NCI-H69 (cell line): Measurements from ENCODE around the gene NPEPL1.

Experiments used
- DNase-seq: peaks from one replicate; lab custom pipeline; 2025; lab: John Stamatoyannopoulos, UW

The NPEPL1 gene

DNA sequence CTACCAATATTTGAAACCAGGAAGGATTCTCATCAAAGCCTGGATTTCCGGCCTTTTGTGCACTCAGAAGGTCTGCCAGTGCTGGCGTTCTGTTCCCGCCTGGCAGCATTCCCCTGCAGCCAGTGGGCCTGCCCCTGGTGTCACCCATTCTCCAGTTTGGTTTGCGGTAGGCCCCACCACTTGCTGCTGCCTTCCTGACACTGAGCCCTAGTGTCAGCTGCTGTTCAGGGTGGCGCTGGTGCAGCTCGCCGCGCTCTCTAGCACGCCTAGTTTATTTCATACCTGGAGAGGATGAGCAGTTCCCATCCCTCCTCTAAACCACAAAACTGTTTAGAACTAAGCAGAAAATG is 9.5 kb downstream of the NPEPL1 start:
- no peak for DNase-seq

DNA sequence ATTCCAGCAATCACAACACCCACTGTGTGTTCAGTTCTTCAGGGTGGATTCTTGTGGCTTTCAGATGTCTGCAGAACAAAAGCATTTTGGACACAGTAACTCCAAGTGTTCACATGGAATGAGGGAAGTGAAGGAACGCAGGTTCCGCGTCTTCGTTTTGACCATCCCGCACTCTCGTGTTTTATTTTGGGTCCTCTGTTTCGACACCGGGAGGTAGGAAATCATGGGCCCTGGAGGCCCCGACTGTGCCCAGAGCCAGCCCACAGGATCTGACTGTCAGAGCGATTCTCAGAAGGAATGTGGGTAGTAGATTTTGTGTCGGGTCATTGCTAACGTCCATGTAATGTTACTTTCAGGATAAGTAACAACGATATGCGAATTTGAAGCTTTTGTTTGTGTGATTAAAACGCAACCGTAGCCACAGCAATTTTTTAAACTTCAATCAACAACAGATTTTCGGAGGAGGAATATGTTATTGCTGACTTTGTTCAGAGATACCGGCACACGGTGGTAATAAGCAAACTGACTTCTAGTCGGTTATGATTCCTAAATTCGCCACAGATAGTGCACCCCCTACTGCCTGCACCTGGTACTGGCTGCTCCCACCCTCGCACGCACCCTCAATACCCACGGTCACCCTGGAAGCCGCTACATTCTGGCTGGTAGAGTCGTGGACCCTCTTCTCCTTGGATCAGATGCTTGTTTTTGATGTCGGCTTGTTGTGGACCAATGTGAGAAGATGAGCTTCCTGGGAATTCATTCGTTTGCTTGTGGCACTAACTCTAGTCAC is 10.5 kb downstream of the NPEPL1 start:
- no peak for DNase-seq

DNA sequence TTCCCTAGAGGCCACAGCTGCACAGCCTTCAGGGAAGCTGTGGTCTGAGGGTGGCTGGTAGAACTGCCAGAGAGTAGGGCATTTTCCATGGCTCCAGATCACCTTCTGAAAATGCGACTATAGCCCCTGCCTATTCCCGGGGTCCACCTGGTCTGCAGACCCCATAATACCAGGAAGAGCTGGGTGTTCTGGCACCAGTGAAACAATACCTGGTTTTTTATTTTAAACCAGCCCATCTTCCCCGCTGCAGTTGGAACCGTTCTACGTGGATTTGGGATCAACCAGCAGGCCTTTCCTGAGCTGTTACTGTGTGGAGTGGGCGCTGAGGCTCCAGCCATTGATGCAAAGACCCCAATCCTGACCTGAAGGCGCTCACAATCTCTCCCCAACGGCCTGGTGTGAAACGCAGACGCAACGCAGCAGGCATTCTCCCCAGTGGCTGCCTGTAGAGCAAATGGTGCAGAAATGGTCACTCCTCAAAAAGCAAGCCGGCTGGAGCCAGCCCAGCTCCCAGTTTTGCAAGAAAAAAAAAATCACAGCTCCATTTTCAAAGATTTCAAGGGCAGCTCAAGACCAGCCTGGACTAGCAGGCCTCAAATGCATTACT is 11.3 kb downstream of the NPEPL1 start:
- DNase-seq = no peak

DNA sequence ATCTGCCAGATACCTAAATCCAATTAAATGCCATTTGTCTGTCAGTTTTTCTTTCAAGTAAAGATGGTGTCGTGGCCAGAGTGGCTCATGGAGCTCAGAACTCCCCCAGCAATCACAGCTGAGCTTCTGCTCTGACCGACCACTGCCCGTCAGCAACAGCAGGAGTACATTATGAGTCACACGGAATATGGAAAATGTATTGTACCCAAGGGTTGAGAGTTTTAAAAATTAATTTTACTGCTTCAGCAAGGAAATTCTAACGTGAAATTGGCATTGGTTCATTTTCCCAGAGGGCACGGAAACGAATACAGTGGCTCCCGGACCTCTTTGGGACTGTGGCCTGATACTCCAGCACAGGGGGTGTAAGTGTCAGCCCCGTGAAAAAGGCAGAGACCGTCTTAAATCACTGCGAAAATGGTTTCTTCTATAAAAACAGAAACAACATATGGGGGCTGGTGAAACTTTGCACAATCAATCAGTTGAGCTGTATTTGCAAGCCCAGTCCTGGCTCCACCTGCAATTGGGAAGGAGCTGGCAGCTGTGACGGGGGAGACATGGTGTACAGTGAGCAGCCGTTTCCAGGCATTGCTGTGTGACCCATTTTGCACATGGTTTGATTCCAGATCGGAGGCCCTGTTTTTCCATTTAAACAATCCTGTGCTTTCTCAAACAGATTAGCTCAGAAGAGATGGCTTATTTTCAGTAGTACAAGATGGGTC is 12.8 kb downstream of the NPEPL1 start:
- DNase-seq = no peak

DNA sequence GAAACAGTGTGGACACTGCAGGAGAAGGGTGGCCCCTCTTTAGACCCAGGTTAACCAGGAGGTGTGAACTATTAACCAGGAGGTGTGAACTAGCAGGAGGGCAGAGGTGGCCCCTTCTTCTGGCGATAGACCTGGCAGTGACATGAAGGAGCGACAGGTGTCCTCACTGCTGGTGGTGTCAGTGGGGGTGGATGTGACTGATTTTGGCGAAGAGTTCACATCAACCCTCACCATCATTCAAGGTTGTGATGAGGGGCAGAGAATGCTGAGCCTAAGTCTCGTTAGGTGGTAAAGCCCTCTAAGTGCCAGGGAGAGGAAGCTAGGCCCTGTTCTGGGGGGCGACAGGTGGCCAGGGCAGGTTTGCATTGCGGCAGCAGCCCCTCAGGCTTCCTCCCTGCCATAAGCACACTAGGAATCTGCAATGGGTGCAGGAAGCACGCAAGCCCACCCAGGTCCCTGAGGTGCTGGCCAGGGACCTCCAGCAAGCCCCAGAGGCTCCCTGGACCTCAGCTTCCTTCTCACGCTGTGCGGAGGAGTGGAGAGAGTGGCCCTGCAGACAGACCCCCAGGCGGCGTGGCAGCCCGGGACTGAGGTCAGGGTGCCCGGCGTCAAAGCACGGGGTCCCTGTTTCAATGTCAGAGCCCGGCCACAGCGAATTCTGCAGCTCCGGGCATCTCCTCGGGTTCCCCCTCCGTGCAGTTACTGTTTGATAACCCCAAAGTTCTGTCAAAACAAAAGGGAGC is 13.7 kb downstream of the NPEPL1 start:
- DNase-seq = no peak

DNA sequence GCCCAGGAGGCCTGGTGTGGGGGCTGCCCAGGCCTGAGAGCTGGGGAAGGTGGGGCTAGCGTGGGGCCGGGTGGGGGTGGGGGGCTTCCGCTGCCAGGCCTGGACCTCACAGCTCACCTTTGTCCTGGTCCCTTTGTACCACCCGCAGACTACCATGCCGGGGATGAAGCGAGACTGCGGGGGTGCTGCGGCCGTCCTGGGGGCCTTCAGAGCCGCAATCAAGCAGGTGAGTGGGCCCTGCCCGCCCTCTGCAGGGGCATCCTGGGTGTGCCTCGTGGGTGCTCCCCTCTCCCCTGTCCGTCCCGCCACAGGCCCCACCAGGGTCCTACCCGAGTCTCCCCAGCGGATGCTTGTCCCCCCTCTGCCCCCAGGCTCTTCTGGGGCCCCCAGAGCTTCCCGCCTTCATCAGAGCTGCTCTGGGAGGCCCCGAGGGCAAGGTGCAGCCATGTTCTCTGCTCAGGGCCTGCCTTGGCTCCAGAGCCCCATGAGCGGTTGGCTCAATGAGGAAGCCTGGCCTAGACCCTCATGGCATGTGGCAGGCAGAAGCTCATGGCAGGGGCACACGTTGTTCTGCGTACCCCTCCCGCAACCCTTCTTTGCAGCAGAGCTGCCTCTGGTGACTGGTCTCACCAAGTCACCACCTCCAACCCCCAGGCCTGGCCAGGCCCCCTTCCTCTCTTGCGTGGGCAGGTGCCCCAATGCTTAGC is 14.5 kb downstream of the NPEPL1 start:
- no peak for DNase-seq

DNA sequence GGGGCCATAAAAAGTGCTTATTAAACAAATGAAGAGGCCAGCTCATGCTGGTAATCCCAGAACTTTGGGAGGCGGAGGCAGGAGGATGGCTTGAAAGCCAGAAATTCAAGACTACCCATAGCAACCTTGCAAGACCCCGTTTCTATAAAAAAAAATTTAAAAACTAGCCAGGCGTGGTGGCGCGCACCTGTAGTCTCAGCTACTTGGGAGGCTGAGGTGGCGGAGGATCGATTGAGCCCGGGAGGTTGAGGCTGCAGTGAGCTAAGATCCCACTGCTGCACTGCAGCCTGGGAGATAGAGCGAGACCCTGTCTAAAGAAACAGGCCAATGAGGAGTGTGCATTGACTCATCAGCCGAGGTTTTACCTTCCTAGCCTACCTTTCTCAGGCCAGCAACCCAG is 15.2 kb downstream of the NPEPL1 start:
- no peak for DNase-seq

DNA sequence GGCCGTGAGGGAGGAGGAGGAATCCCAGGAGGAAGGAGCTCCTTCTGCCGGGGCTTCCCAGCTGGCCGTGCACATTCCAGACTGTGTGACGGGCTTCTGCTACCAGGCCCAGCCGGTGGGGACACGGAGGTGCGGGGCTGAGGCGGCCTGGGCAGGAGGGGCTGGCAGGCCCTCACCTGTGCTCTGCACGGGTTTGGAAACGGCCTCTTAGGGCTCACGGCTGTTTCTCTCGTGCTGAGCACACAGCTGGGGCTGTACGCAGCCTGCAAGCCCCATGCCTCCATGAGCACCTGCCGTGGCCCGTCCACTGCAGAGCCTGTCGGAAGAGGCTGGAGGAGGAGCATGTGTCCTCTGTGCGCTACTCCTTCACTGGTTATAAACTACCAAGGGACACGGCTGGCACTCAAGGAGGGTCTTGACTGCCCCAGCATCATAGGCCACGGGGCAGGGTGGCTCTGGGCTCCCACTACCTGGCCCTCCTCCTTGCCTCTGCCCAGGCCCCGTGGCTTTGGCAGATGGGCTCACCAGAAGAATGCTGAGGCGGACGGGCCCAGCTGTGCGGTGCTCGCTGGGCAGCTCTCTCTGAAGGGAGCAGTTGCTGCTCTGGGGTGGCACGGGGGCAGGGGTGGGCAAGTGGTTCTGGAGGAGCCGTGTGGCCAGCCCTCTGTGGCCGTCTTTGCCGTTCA is 15.8 kb downstream of the NPEPL1 start:
- no peak for DNase-seq

DNA sequence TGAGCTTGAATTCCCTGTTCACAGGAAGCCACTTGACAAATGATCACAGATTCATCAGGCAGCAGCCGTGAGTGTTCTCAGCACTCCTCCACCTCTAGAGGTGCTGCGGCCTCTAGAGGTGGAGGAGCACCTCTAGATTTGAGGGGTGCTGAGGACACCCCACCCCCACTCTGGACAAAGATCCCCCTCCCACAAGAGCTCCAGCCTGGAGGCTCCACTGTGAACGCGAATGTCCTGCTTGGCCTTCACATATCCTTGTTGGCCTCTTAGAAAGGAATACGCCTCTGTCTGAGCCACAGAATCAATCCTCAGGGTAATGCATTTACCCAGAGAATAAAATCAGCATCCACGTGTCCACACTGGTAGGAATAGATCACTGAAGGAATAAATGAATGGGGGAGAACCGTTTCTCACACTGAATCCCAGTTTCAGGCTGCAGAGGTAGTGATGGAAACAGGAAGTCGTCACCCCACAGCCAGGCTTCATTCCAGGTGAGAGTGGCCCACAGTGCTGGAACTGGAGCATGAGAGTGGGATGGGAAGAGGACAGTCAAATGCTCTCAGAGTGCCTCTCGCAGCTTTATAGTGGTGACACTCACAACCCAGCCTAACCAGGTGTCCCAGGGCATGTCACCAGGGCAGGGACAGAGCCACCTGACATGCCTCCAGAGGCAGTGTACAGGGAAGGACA is 16.6 kb downstream of the NPEPL1 start:
- no peak for DNase-seq

DNA sequence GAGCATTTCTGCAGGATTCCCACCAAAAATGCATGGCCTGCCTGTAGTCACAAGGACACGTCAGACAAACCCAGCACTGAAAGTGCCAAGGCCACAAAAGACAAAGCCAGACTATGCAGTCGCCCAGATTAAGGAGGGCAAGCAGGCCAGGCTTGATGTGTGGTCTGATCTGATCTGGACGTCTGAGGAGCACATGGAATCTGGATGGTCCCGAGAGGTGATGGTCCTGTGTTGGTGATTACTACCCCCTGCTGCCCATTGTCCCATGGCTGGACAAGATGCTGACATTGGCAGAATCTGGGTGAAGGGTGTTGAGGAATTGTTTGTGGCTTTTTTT is 17.1 kb downstream of the NPEPL1 start:
- DNase-seq = no peak

DNA sequence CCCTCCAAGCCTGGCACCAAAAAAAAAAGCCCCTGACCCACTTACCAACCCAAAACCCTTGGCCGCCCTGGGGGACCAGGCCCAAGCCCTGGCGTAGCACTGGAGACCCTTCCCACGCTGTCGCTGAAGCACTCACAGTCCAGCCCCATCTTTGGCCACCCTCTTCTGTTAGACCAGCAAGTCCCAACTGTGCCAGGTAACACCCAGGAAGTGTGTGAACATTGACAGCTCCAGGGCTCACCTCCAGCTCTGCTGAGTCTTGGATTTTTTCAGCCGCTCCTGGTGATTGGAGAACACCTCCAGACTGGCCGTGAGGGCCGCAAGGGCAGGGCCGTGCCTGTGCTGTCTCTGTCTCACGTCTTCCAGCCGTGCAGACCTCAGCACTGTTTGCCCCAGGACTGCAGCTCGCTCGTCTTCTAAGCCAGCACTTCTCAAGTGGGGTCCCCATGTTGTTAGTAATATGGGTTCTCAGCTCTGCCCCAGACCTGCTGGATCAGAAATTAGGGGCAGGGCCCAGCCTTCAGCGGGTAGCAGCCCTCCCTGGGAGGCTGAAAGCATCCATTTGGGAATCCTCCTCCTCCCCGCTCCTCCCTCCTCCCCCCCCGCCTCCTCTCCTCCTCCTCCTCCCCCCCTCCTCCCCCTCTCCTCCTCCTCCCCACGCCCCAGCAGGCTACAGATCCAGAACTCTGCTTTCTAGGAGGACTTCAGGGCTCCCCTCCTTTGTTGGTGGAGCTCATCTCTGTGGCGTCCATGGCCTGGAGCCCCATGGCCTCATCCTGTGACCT is 18.1 kb downstream of the NPEPL1 start:
- no peak for DNase-seq

DNA sequence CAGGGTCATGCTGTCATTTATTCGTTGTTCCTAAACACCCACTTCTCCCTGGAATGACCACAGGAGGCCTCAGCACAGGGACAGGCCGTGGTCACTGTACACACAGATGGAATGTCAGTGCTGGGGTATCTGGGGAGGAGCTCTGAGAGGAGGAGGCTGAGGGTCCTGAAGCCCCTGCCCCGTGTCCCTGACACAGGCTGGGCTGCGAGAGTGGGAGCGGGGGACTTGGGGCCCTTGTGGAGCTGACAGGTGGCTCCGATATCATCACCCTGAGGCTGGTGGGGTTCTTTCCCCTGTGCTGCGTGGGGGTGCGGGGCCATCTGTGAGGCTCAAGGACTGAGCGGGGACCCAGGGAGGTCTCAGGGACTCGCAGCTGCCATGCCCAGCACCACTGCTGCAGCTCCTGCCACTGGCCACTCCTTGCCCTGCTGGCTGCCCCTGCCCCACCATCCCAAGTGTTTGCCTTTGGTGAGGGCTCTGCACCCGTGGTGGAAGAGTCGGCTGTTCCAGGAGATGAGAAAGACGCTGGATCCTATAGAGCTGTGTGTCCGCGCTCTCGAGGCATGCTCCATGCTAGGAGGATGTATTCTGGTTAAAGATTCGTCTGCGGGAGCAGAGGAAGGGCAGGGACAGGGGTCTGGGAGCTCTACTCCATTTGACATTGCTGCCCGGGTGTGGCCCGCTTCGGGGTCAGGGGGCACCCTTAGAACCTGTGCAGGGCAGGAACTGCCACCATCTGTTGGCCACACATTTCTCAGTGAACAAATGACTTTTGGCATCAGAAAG is 18.9 kb downstream of the NPEPL1 start:
- DNase-seq = no peak

DNA sequence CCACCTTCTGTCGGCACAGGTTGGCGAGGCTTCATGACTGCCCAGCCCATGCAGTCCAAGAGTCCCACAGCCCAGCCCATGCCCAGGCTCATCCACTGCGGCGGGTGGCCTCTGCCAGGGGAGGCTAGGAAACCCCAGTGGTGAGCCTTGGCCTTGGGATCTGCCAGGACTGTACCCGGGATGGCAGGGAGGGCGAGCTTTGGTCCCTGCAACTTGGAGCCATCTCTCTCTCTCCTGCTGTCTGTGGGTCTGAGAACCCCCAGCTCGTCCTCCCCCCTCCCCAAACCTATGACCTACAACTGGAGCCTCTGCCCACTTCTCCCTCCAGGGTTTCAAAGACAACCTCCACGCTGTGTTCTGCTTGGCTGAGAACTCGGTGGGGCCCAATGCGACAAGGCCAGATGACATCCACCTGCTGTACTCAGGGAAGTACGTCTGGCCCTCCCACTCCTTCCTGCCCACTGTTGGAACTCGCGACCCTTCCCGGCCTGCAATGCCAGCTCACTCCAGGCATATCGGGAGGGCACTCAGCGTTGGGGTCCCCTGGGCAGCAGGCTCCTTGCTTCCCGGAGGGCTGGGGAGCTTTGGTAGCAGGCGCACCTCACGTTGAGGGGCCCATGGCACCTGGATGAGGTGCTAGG is 19.7 kb downstream of the NPEPL1 start:
- DNase-seq = no peak

DNA sequence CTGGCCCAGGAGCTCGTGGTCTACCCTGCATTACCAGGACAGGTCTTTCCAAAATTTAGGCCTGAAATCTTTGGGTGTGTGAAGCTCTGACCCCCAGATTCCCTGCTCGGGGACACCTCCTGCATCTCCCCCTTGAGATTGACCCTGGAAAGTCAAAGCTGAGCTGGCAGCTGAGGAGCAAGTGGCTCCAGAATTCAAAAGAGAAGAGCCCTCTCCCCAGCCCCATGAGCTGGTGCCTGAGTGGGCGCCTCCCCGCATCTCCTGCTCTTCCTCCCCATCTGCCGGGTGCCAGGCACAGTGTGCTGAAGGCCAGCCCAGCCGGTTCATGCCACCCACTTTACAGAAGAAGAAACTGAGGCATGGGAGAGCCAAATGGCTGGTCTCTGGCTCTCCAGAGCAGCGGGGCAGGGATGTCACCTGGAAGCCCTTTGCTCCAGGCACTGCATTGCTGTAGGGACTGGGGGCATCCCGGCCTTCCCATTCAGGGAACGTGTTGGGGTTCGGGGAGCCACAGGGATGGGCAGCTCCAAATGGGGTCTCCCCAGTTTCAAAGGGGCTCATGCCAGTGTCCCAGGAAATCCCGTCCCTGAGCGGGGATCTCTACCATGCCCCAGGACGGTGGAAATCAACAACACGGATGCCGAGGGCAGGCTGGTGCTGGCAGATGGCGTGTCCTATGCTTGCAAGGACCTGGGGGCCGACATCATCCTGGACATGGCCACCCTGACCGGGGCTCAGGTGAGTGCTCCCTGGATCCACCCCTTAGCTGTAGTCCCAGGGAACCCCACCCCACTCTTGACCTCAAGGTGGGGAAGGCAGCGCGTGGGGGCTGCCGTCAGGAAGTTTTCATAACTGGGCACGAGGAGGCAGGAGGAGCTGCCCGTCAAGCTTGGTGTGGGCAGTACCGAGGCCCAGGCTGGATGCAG is 20.5 kb downstream of the NPEPL1 start:
- no peak for DNase-seq

DNA sequence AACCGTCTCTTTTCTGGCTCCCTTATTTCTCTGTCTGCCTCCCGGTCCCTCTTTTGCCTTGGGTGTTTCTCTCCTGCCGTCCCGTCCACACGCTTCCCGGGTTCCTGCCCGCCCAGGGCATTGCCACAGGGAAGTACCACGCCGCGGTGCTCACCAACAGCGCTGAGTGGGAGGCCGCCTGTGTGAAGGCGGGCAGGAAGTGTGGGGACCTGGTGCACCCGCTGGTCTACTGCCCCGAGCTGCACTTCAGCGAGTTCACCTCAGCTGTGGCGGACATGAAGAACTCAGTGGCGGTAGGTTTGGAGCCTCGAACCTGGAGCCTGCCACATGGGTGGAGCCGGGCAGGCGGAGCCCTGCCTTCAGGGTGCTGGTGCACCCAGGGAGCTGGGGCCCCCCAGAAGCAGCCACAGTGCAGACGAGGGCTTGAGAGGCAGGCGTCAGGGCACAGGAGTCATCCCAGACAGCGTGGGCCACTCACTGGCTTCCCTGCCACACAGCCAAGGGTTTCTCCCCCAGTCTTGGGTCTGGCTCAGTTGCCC is 21.3 kb downstream of the NPEPL1 start:
- no peak for DNase-seq

DNA sequence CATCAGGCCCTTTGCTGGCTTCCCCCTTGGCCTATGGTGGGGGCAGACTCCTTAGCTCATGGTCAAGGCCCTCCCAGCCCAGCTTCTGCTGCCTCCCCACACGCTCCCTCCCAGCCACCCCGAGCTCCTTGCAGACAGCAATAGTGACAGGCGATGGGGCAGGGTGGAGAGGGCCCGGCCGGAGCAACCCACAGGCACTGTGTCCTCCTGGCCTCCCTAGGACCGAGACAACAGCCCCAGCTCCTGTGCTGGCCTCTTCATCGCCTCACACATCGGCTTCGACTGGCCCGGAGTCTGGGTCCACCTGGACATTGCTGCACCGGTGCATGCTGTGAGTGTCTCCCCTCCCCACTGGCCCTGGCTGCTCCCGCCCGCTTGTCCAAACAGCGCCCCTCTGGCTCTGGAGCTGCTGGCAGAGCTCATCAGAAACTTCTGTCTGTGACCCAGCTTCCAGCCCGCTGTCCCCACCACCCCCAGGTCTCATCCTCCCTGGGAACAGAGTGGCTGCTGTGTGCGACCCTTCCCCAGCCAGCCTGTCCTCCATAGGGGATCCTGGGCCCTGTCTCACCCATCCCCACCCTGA is 21.8 kb downstream of the NPEPL1 start:
- DNase-seq = no peak

DNA sequence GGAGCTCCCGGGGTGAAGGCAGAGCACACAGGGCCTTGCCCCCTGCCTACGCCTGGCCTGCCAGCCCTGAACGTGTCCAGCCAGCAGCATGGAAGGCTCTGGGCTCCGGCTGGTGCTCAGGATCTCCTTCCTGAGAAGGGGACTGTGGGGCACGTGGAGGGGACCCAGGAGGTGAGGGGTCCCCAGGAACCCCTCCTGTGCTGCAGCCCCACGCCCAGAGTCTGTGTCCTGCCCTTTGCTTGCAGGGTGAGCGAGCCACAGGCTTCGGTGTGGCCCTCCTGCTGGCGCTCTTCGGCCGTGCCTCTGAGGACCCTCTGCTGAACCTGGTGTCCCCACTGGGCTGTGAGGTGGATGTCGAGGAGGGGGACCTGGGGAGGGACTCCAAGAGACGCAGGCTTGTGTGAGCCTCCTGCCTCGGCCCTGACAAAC is 22.3 kb downstream of the NPEPL1 start:
- no peak for DNase-seq
